HepG2 (cell line): ENCODE measurements around the gene SLC25A10. TPM values are rescaled to one million over a fixed set of nuclear protein-coding genes. Genes with fewer than 3 reads are reported as not detected.

Experiments
- CEBPG ChIP-seq: IDR thresholded peaks from 2 replicates; pipeline ENCODE4 v1.6.1; 2016
- CENPX ChIP-seq: sonication (generic); formaldehyde crosslinking; IDR thresholded peaks from 2 replicates; pipeline ENCODE4 v1.9.0; 2021; ENCODE audit warnings: mild to moderate bottlenecking, missing genetic modification reagents, moderate library complexity
- HDAC2 ChIP-seq: sonication (generic); formaldehyde crosslinking; IDR thresholded peaks from 2 replicates; pipeline ENCODE4 v1.4.0; 2020; ENCODE audit warnings: missing genetic modification reagents
- ISX ChIP-seq: sonication (generic); formaldehyde crosslinking; conservative IDR thresholded peaks from 2 replicates; pipeline ENCODE4 v1.5.0; 2020; ENCODE audit warnings: missing genetic modification reagents
- MED13 ChIP-seq: sonication (generic); formaldehyde crosslinking; IDR thresholded peaks from 2 replicates; pipeline ENCODE4 v1.5.0; 2020; ENCODE audit warnings: missing genetic modification reagents
- NCOR1 ChIP-seq: fragments of 200-600 bp; sonication (generic); IDR thresholded peaks from 2 replicates; pipeline ENCODE4 v1.7.0; 2017; ENCODE audit warnings: antibody characterized with exemption, low read length, borderline replicate concordance
- NR2F6 ChIP-seq, 2 experiments: IDR thresholded peaks; 2 replicates each; pipeline ENCODE4 v1.6.1; 2016; ENCODE audit warnings: antibody characterized with exemption in 1 of 2, mild to moderate bottlenecking in 1 of 2
- RERE ChIP-seq: IDR thresholded peaks from 2 replicates; pipeline ENCODE4 v1.6.1; 2016; ENCODE audit warnings: low read depth, missing genetic modification reagents, missing compliant biosample characterization
- STAG1 ChIP-seq: sonication (generic); formaldehyde crosslinking; IDR thresholded peaks from 2 replicates; pipeline ENCODE4 v1.4.0; 2020; ENCODE audit warnings: missing genetic modification reagents
- USF2 ChIP-seq, 2 experiments: sonication (generic) in 1 of 2; formaldehyde crosslinking in 1 of 2; IDR thresholded peaks; 2 replicates each; pipeline versions ENCODE4 v1.5.1 to v1.6.1; 2011 to 2020; ENCODE audit warnings: borderline replicate concordance in 1 of 2, low read depth in 1 of 2, low read length in 1 of 2, mild to moderate bottlenecking in 1 of 2, missing genetic modification reagents in 1 of 2, moderate library complexity in 1 of 2
- ZBTB2 ChIP-seq: sonication (generic); formaldehyde crosslinking; IDR thresholded peaks from 2 replicates; pipeline ENCODE4 v1.8.0; 2022; ENCODE audit warnings: low read depth, missing genetic modification reagents
- ZFAT ChIP-seq: sonication (generic); formaldehyde crosslinking; conservative IDR thresholded peaks from 2 replicates; pipeline ENCODE4 v1.8.1; 2023; ENCODE audit warnings: missing genetic modification reagents, inconsistent platforms
- ZNF138 ChIP-seq: sonication (generic); formaldehyde crosslinking; IDR thresholded peaks from 2 replicates; pipeline ENCODE4 v1.5.0; 2020; ENCODE audit warnings: mild to moderate bottlenecking, low read depth, missing genetic modification reagents
- ZNF446 ChIP-seq: sonication (generic); formaldehyde crosslinking; IDR thresholded peaks from 2 replicates; pipeline ENCODE4 v1.5.0; 2020; ENCODE audit warnings: mild to moderate bottlenecking, missing genetic modification reagents
- ZNF770 ChIP-seq: sonication (generic); formaldehyde crosslinking; IDR thresholded peaks from 2 replicates; pipeline ENCODE4 v1.5.0; 2020; ENCODE audit warnings: mild to moderate bottlenecking, missing genetic modification reagents
- polyA plus RNA-seq, 8 experiments: library from polyadenylated mRNA; depleted of rRNA in 3 of 8; stranded (reverse) in 7 of 8; unstranded in 1 of 8; fragments of >200 nt; fragmentation: Illumina TruSeq in 4 of 8; extraction: Trizol in 4 of 8; gene quantifications; 2 replicates each; pipeline versions ENCODE4 v1.2.1 to v1.2.3, GENCODE V29; 2011 to 2016; ENCODE audit warnings: low read depth in 4 of 8, missing spikeins in 1 of 8, mixed read lengths in 1 of 8; ENCODE audit not compliant: insufficient read depth in 1 of 8
- total RNA-seq, 5 experiments: library from RNA; depleted of rRNA; stranded (reverse); fragments of >200 nt; fragmentation: Illumina TruSeq; extraction: Trizol; gene quantifications; 2 replicates each; pipeline ENCODE4 v1.2.3, GENCODE V29; 2016; ENCODE audit warnings: low read depth in 1 of 5

SLC25A10 gene
- total and polyA plus RNA-seq, 2 of the 13 experiments (the other 11 are each of a cell fraction or from before 2014, with no cell fraction given) = 46.5 to 140 TPM

- TF ChIP-seq RERE = peak; percentile 57; the same call in 1 of the 2 replicates
- peak; percentile 98 for TF ChIP-seq ZNF138 (CRISPR knock-in tag)
- TF ChIP-seq USF2 (IDR thresholded peaks at IDR 0.05; ENCODE audit: low read depth, low read length) = no peak
- no peak; the same call in 1 of the 2 replicates for TF ChIP-seq USF2 (CRISPR knock-in tag; IDR thresholded peaks at IDR 0.05; ENCODE audit: borderline replicate concordance)
- peak; percentile 85 for TF ChIP-seq ZNF446 (CRISPR knock-in tag)
- TF ChIP-seq CEBPG = peak; percentile 75
- no peak; the same call in 1 of the 2 replicates for TF ChIP-seq ZFAT (CRISPR knock-in tag)
- TF ChIP-seq ZBTB2 (CRISPR knock-in tag) = peak; percentile 94
- peak; percentile 72; the same call in 1 of the 2 replicates for TF ChIP-seq MED13 (CRISPR knock-in tag)
- no peak for TF ChIP-seq CENPX
- TF ChIP-seq HDAC2 (CRISPR knock-in tag) = peak; percentile 93
- peak; percentile 95 for TF ChIP-seq ISX (CRISPR knock-in tag)
- 0 out of 2 replicates have a peak, but pooled peaks have one; percentile 8 for TF ChIP-seq NR2F6 (IDR thresholded peaks at IDR 0.05)
- TF ChIP-seq NR2F6 (CRISPR knock-in tag; IDR thresholded peaks at IDR 0.05) = peak; percentile 86
- TF ChIP-seq STAG1 (CRISPR knock-in tag) = no peak
- peak; percentile 94 for TF ChIP-seq ZNF770
- no peak for TF ChIP-seq NCOR1
Observed at GRCh38 chr17:81727324-81728031, 15.4 kb downstream of the SLC25A10 start (continued).
